Measurements from ENCODE around the gene CLMN. TPM values are rescaled to one million over a fixed set of nuclear protein-coding genes. Genes with fewer than 3 reads are reported as not detected.

Gene CLMN
- total and polyA plus RNA-seq, 2 of the 13 experiments (the other 11 are each of a cell fraction or from before 2014, with no cell fraction given), result 15.1 to 16.7 TPM

- DNase-seq (ENCODE audit: low spot score) (no peak), FAIRE-seq (no peak), ATAC-seq (no peak)
- Histone ChIP-seq H3K36me3 (replicated peaks in 1 of 2; ENCODE audit: control insufficient read depth in 1 of 2, insufficient read depth in 2 of 2, low read length in 2 of 2) (no peaks in the 10 kb centered on the region), H2AFZ (ENCODE audit: low read length) (no peak overlapping the region), H3K4me1 (ENCODE audit: insufficient read depth, low read length) (peaks cover 51% of the 10 kb centered on the region), H3K4me3 (replicated peaks in 1 of 3; ENCODE audit: insufficient read depth in 1 of 3, low read depth in 2 of 3, low read length in 3 of 3) (no peak overlapping the region), H3K9me3 (ENCODE audit: low read length) (no peaks in the 10 kb centered on the region), H3K9ac (ENCODE audit: insufficient read depth, low read depth, low read length) (no peak overlapping the region), H3K79me2 (ENCODE audit: insufficient read depth, low read length) (no peaks in the 10 kb centered on the region), H3K27ac (ENCODE audit: extremely low read length, insufficient read depth, low read length) (no peak overlapping the region), H4K20me1 (ENCODE audit: insufficient read depth, low read length) (no peaks in the 10 kb centered on the region), H3K4me2 (ENCODE audit: low read depth, low read length) (no peak overlapping the region), H3K27me3 (ENCODE audit: control insufficient read depth in 1 of 2, insufficient read depth in 2 of 2, low read length in 2 of 2) (peaks cover 0 to 7% of the 10 kb centered on the region in 2 experiments; a peak in 1 of 5 replicates)
- intact Hi-C loops (cut with micrococcal nuclease; ENCODE audit: unreplicated experiment) (loop anchor here (10.0 kb wide), 1 partner anchor 251 kb away; no protein-coding TSS in a partner anchor), in situ Hi-C loops (cut with HindIII; ENCODE audit: extremely low pct_ligation_motif_present, low pct_unique_long_range_greater_than_20kb) (no loop called here)
- WGBS (ENCODE audit: low lambda C conversion rate), result 52% methylated on average over 2 of the region's 2 CpGs
- ChIA-PET CTCF (ENCODE audit: low intra/inter-chr PET ratio, low total read pairs) (no interaction called here), POLR2A (no interaction called here)
- TF ChIP-seq CSRNP2 (CRISPR knock-in tag; conservative IDR thresholded peaks at IDR 0.05; ENCODE audit: low read depth), result 0 out of 2 replicates have a peak, but pooled peaks have one; percentile 8
- no peak for TF ChIP-seq TBX3 (IDR thresholded peaks at IDR 0.05; ENCODE audit: borderline replicate concordance)
- BruUV-seq (replicated peaks), result no TSS peak
Observed at GRCh38 chr14:95365401-95365800, 45.7 kb upstream of the CLMN start.

- DNase-seq (ENCODE audit: low spot score) (peak; percentile 49), FAIRE-seq (no peak), ATAC-seq (peak; percentile 59)
- no peak overlapping the region for H2AFZ ChIP-seq (ENCODE audit: low read length)
- no peaks in the 10 kb centered on the region for H3K9me3 ChIP-seq (ENCODE audit: low read length)
- H3K4me3 ChIP-seq (replicated peaks in 1 of 3; ENCODE audit: insufficient read depth in 1 of 3, low read depth in 2 of 3, low read length in 3 of 3), result no peak overlapping the region
- BruUV-seq (replicated peaks), result no TSS peak
- WGBS (ENCODE audit: low lambda C conversion rate), result 10% methylated on average over 7 of the region's 7 CpGs
- POLR2A ChIA-PET, result no interaction called here
- H3K79me2 ChIP-seq (ENCODE audit: insufficient read depth, low read length), result no peaks in the 10 kb centered on the region
- no peaks in the 10 kb centered on the region for H4K20me1 ChIP-seq (ENCODE audit: insufficient read depth, low read length)
- peak overlapping the region; percentile 41 for H3K4me2 ChIP-seq (ENCODE audit: low read depth, low read length)
- 0 out of 5 replicates have a peak, but pooled peaks cover 0 to 6% of the 10 kb centered on the region in 2 experiments for H3K27me3 ChIP-seq (ENCODE audit: control insufficient read depth in 1 of 2, insufficient read depth in 2 of 2, low read length in 2 of 2)
- in situ Hi-C loops (cut with HindIII; ENCODE audit: extremely low pct_ligation_motif_present, low pct_unique_long_range_greater_than_20kb), result no loop called here
- H3K9ac ChIP-seq (ENCODE audit: insufficient read depth, low read depth, low read length), result no peak overlapping the region
- CTCF ChIA-PET (ENCODE audit: low intra/inter-chr PET ratio, low total read pairs), result no interaction called here
- peaks cover 51% of the 10 kb centered on the region for H3K4me1 ChIP-seq (ENCODE audit: insufficient read depth, low read length)
- intact Hi-C loops (cut with micrococcal nuclease; ENCODE audit: unreplicated experiment), result loop anchor here (10.0 kb wide), 1 partner anchor 250 kb away; no protein-coding TSS in a partner anchor
- no peak overlapping the region for H3K27ac ChIP-seq (ENCODE audit: extremely low read length, insufficient read depth, low read length)
- H3K36me3 ChIP-seq (replicated peaks in 1 of 2; ENCODE audit: control insufficient read depth in 1 of 2, insufficient read depth in 2 of 2, low read length in 2 of 2), result no peaks in the 10 kb centered on the region
- TF ChIP-seq ERF (CRISPR knock-in tag; IDR thresholded peaks at IDR 0.05) (0 out of 2 replicates have a peak, but pooled peaks have one; percentile 34), ZNF503 (CRISPR knock-in tag; IDR thresholded peaks at IDR 0.05) (peak; percentile 46; the same call in 1 of the 2 replicates), PITX1 (CRISPR knock-in tag; IDR thresholded peaks at IDR 0.05) (peak; percentile 76; the same call in 1 of the 2 replicates)
Observed at GRCh38 chr14:95364481-95365209, 44.9 kb upstream of the CLMN start.

Data from HepG2 (cell line).